Activated naive CD8-positive, alpha-beta T cell treated with anti-CD3 and anti-CD28 coated beads for 36 hours (primary cell): Measurements from ENCODE around the gene ACE2. TPM values are rescaled to one million over a fixed set of nuclear protein-coding genes. Genes with fewer than 3 reads are reported as not detected.

Experiments
- DNase-seq: peaks from one replicate; pipeline ENCODE4 v3.0.0; 2021
- H3K27ac Mint-ChIP-seq: one replicate; pipeline ENCODE4 v1.8.0; 2022; ENCODE audit warnings: mild to moderate bottlenecking, moderate library complexity, mixed read lengths
- H3K27me3 Mint-ChIP-seq: one replicate; pipeline ENCODE4 v1.8.0; 2022; ENCODE audit warnings: mild to moderate bottlenecking, mixed read lengths
- H3K36me3 Mint-ChIP-seq: one replicate; pipeline ENCODE4 v1.8.0; 2021; ENCODE audit warnings: mild to moderate bottlenecking, mixed read lengths
- H3K4me1 Mint-ChIP-seq: one replicate; pipeline ENCODE4 v1.8.0; 2021; ENCODE audit warnings: mixed read lengths
- H3K4me3 Mint-ChIP-seq: one replicate; pipeline ENCODE4 v1.8.0; 2022; ENCODE audit warnings: mild to moderate bottlenecking, moderate library complexity, mixed read lengths
- H3K9me3 Mint-ChIP-seq: one replicate; pipeline ENCODE4 v1.8.0; 2022; ENCODE audit warnings: mixed read lengths
- total RNA-seq, 2 experiments: library from RNA; stranded (reverse); gene quantifications; one replicate each; pipeline ENCODE4 v1.2.3, GENCODE V29; 2021

Gene ACE2
- total RNA-seq, 2 experiments from 2014 or later, result 0.10 TPM; not detected in 1

DNA sequence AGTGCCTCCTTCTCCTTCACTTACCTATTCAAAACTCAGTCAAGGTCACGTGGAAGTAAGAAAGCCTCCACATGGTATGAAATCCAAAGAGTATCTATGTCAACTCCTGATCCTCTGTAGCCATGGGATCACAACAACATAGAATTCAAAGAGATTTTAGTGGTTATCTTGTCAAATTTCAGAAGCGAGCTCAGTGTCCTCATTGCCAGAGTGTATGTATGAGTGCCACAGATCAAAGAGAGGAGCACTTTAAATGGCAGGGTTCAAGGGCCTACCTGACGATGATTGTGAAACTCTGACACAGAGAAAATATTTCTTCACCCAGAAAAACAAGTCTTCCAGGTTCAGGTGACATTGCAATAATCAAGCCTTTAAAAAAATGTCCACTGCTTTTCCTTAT, 1.2 kb upstream of the ACE2 start:
- H3K36me3 Mint-ChIP-seq, result no peaks in the 10 kb centered on the region
- no peak overlapping the region for H3K4me3 Mint-ChIP-seq
- no peaks in the 10 kb centered on the region for H3K27me3 Mint-ChIP-seq
- DNase-seq, result no peak
- H3K9me3 Mint-ChIP-seq, result no peaks in the 10 kb centered on the region
- H3K27ac Mint-ChIP-seq, result no peak overlapping the region
- no peaks in the 10 kb centered on the region for H3K4me1 Mint-ChIP-seq

DNA sequence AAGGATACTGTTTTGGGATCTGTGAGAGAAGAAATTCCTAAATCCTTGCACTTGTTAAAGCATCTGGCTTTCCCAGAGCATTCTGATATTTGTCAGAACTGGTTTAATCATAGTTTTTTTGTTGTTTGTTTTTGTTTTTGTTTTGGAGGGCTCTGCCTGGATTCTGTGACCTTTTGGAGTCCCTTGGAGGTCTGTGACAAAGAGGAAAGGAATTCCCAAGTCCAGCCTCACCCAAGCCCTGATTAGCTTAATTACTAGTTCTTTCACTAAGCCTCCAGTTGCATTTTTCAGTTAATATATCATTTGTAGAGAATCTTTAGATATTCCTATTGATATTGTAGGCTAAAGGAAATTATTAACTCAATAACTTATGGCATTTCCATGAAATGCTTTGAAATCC, 711 bp downstream of the ACE2 start:
- DNase-seq, result no peak
- no peaks in the 10 kb centered on the region for H3K9me3 Mint-ChIP-seq
- no peaks in the 10 kb centered on the region for H3K4me1 Mint-ChIP-seq
- no peaks in the 10 kb centered on the region for H3K36me3 Mint-ChIP-seq
- H3K27ac Mint-ChIP-seq, result no peak overlapping the region
- no peak overlapping the region for H3K4me3 Mint-ChIP-seq
- no peaks in the 10 kb centered on the region for H3K27me3 Mint-ChIP-seq

DNA sequence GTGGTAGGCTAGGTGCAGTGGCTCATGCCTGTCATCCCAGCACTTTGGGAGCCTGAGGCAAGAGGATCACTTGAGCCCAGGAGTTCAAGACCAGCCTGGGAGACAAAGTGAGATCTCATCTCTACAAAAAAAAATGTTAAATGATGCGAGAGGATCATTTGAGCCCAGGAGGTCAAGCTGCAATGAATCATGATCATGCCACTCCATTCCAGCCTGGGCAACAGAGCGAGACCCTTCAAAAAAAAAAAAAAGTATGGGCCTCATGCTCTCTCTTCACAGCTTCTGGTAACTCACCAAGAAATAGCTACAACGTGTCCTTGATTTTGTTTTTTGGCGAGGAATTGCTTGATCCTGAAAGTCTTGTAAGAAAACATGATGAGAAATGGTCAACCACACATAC, 1.3 kb downstream of the ACE2 start:
- no peaks in the 10 kb centered on the region for H3K27me3 Mint-ChIP-seq
- no peaks in the 10 kb centered on the region for H3K9me3 Mint-ChIP-seq
- no peak for DNase-seq
- H3K27ac Mint-ChIP-seq, result no peak overlapping the region
- no peaks in the 10 kb centered on the region for H3K36me3 Mint-ChIP-seq
- H3K4me3 Mint-ChIP-seq, result no peak overlapping the region
- H3K4me1 Mint-ChIP-seq, result no peaks in the 10 kb centered on the region

DNA sequence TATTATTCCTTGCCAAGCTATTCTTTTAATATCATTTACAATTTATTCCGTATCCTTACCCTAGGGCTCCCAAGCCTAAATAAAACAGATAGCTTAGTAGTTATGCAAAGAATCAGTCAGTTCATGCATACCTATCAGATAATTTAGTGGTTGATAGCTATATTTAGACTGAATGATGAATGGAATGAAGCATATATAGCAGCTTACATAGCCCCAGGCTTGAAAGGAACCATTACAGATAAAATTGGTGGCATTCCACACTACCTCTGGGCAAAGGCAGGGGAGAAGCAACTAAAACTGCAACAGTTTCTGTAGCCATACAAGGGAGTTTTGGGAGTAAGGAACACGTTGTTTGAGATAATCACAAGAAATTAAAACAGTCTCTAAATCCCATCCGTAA, 2.7 kb downstream of the ACE2 start:
- H3K27ac Mint-ChIP-seq, result no peak overlapping the region
- no peaks in the 10 kb centered on the region for H3K36me3 Mint-ChIP-seq
- no peaks in the 10 kb centered on the region for H3K4me1 Mint-ChIP-seq
- H3K27me3 Mint-ChIP-seq, result peaks cover 6% of the 10 kb centered on the region
- no peaks in the 10 kb centered on the region for H3K9me3 Mint-ChIP-seq
- no peak for DNase-seq
- H3K4me3 Mint-ChIP-seq, result no peak overlapping the region

DNA sequence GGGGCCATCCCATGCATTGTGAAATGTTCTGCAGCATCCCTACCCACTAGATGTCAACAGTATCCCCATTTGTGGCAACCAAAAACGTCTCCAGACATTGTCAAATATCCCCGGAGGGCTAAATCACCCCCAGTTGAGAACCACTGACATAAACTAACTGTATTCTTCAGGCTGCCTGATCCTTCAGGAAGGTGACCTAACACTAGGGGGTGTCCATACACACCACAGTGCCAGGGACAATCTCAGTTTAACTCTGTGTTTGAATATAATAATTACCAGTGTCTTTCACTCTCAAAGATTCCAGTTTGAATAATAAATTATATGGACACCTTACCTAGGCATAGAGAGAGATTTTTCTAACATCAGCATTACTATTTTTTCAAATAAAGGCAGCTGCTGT, 6.4 kb downstream of the ACE2 start:
- DNase-seq, result no peak
- H3K4me1 Mint-ChIP-seq, result no peaks in the 10 kb centered on the region
- H3K9me3 Mint-ChIP-seq, result no peaks in the 10 kb centered on the region
- H3K27ac Mint-ChIP-seq, result no peak overlapping the region
- no peaks in the 10 kb centered on the region for H3K36me3 Mint-ChIP-seq
- peaks cover 14% of the 10 kb centered on the region for H3K27me3 Mint-ChIP-seq
- no peak overlapping the region for H3K4me3 Mint-ChIP-seq

DNA sequence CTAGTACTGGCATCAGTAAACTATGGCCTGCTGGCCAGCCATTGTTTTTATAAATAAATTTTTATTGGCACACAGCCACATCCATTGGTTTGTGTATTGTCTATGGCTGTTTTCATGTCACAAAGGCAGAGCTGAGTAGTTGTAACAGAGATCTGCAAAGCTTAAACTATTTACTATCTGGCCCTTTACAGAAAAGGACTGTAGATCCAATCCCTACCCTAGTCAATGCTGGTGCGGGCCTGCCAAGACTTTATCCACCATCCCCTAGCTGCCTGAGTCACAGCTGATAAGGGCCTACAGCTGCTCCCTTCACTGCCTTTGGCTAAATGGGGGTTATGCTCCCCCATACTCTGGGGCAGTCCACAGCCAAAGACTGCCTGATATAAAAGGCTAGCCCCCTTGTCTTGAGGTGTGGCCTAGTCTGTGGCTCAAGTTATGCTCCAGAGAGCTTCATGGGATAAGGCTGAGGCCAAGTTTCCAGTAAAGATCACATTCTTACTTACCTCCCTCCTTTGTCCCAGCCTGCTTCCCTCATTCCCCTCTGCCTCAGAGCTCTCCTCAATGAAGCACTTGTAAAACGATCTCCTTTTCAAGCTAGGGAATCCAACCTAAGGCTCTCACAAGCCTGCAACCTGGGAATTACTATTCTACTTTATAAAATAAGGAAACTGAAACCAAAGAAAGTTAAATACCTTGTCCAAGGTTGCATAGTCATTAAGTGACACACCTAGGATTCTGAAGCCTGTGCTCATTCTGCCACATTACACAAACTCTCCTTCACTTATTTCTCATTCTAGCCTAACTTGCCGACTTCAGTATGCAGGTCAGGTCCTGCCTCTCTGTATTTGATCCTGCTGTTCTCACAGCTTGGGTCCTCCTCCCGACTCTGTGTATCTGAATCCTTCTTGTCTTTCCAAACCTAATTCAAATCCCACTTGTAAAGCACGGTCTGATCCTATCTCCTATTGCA, 20.7 kb downstream of the ACE2 start:
- H3K27me3 Mint-ChIP-seq, result peaks cover 4% of the 10 kb centered on the region
- no peak overlapping the region for H3K27ac Mint-ChIP-seq
- H3K36me3 Mint-ChIP-seq, result no peaks in the 10 kb centered on the region
- no peak for DNase-seq
- no peak overlapping the region for H3K4me3 Mint-ChIP-seq
- H3K9me3 Mint-ChIP-seq, result no peaks in the 10 kb centered on the region
- H3K4me1 Mint-ChIP-seq, result no peaks in the 10 kb centered on the region

DNA sequence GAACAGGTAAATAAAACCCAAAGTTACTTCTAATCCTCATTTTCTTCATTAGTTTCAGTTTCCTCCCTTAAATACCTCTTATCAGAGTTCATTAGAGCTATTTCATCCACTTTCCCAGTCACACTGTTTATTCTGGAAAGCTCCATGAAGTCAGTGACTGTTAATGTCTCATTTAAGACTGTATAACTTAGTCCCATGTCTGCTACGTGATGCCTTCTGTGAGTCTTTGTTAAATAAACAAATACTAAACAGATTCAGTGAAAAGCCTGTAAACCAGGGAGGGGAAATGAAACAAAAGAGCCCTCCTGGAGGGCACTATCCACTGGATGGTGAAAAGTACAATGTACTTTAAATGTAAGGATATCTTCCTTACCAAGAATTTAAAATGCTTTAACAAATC, 24.7 kb downstream of the ACE2 start:
- H3K4me1 Mint-ChIP-seq, result no peaks in the 10 kb centered on the region
- H3K4me3 Mint-ChIP-seq, result no peak overlapping the region
- DNase-seq, result no peak
- H3K9me3 Mint-ChIP-seq, result no peaks in the 10 kb centered on the region
- peaks cover 4% of the 10 kb centered on the region for H3K27me3 Mint-ChIP-seq
- no peaks in the 10 kb centered on the region for H3K36me3 Mint-ChIP-seq
- no peak overlapping the region for H3K27ac Mint-ChIP-seq

DNA sequence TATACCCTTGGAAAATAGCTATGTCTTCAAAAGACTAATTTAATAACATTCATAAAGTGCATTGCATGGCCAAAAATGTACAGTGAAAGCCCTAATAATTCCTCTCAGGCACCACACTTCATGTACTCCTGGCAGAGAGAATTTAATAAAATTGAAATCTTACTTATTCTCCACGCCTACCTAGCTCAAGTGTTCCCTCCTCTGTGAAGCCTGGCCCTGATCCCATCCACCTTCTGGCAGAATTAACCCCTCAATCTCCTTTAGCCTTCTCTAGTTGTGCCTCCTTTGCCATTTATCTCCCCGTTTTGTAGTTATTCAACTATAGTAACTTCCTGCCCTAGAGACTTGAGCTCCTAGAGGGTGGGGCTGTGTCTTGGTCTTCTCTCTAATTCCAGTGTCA, 26.7 kb downstream of the ACE2 start:
- peaks cover 7% of the 10 kb centered on the region for H3K27me3 Mint-ChIP-seq
- no peak overlapping the region for H3K27ac Mint-ChIP-seq
- H3K9me3 Mint-ChIP-seq, result no peaks in the 10 kb centered on the region
- H3K4me1 Mint-ChIP-seq, result no peaks in the 10 kb centered on the region
- H3K4me3 Mint-ChIP-seq, result no peak overlapping the region
- no peak for DNase-seq
- H3K36me3 Mint-ChIP-seq, result no peaks in the 10 kb centered on the region

DNA sequence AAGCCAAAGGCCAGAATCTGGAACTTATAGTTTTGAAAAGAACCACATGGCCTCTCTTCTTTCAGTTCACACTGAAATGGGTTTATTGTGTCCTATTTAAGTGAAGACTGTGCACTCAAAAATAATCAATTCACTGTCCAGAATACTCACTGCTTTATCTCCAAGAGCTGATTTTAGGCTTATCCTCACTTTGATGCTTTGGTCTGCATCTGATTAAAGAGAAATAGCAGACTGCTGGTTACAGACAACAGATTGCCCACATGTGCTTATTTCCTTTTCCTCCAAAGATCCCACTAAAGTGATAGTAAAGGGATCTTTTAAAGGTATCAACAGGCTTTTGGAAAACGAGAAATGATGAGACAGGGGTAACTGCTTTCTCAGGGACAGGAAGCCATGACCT, 30.6 kb downstream of the ACE2 start:
- H3K27me3 Mint-ChIP-seq, result peaks cover 7% of the 10 kb centered on the region
- no peak overlapping the region for H3K27ac Mint-ChIP-seq
- no peak for DNase-seq
- no peak overlapping the region for H3K4me3 Mint-ChIP-seq
- H3K4me1 Mint-ChIP-seq, result peaks cover 2% of the 10 kb centered on the region
- no peaks in the 10 kb centered on the region for H3K9me3 Mint-ChIP-seq
- H3K36me3 Mint-ChIP-seq, result no peaks in the 10 kb centered on the region

DNA sequence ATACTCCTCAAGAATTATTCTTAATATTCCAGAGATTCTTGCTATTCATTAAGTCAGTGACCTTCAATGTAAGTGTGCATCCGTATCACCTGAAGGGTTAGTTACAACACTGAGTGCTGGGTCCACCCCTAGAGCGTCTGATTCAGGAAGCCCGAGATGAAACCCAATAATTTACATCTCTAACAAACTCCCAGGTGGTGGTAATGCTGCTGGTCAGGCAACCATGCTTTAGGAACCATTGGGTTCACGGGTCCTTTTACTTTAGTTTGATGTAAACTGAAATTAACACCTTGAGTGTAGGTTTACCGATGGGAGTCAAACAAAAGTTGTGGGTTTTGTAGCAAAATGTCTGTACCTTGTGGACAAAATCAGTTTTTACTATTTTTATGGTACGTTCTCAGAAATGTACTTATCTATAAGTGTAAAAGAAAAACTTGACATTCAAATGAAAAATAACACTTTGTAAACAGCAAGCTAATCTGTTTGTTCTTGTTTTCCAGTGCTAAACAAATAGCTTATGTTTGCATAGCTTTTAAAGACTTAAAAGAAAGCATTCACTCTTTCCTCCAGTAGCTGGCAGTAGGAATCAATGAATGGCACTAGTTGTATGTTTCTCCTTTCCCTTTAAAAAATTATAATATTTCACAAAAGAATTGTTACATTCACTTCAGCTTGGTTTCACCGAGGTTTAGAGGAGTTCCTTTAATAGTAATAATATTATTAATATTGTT, 32.7 kb downstream of the ACE2 start:
- H3K9me3 Mint-ChIP-seq, result no peaks in the 10 kb centered on the region
- peaks cover 7% of the 10 kb centered on the region for H3K27me3 Mint-ChIP-seq
- no peaks in the 10 kb centered on the region for H3K36me3 Mint-ChIP-seq
- no peak for DNase-seq
- H3K4me3 Mint-ChIP-seq, result no peak overlapping the region
- H3K4me1 Mint-ChIP-seq, result peaks cover 2% of the 10 kb centered on the region
- H3K27ac Mint-ChIP-seq, result no peak overlapping the region

DNA sequence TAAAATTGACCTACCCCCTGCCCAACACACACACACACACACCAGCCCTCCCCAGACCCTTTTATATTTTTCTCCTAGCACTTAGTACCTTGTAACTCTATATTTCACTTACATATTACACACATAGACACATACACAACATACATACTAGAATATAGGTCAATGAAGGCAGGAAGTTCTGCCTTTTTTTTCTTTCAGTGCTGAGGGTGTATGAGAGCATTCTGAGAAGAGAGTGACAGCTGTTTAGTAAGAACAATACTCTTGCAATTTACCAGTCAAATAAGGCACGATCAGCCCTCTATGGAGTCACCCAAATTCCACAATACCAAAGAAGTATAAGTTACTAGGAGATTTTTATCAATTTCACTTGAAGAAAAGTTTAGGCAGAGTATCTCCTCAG, 33.5 kb downstream of the ACE2 start:
- no peak for DNase-seq
- Mint-ChIP-seq H3K27ac (no peak overlapping the region), H3K9me3 (no peaks in the 10 kb centered on the region), H3K36me3 (no peaks in the 10 kb centered on the region), H3K4me3 (no peak overlapping the region), H3K27me3 (peaks cover 7% of the 10 kb centered on the region), H3K4me1 (peaks cover 2% of the 10 kb centered on the region)

DNA sequence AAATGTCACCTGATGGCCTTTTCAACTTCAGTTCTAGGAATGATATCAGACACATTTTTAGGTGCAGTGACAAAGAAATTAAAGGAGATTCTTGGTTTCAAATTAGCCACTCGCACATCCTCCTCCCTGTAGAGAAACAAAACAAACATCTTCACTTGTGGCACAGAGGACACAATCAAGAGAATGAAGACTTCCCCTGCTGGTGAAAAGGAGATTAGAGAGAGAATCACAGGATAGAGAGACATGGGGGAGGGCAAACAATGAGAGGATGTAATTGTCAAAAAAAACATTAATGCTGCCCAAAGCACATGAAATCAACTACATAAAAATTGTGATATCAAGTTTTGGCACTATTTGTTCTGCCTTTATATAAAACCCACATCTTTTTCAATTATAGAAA, 34.5 kb downstream of the ACE2 start:
- Mint-ChIP-seq H3K36me3 (no peaks in the 10 kb centered on the region), H3K4me3 (no peak overlapping the region), H3K9me3 (no peaks in the 10 kb centered on the region), H3K27me3 (peaks cover 10% of the 10 kb centered on the region), H3K27ac (no peak overlapping the region), H3K4me1 (peaks cover 2% of the 10 kb centered on the region)
- DNase-seq, result no peak

DNA sequence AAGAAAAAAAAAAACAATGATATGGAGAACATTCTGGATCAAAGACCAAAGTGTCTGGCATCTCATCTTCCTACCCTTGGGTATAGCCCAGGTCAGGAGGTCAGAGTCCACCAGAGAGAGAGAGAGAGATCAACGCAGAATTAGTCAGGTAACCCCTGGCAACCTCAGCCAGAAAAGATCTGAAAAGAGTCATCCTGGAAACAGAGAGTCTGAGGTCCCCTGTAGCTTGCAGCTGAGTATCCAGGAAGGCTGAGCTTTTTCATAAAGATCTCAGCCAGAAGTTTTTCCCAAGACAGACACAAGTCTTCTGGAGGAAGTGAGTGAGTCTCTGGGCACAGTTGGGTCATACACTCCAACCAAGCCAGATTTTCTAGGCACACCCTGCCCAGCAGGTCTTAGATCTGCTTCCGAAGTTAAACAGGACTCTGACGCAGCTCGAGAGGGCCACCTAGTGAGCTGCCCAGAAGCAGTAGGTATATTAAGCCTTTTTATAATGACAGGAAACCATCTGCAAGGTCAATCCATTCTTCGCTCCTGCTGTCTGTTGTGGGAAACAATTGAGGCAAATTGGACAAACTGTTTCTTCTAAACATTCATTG, 35.7 kb downstream of the ACE2 start:
- DNase-seq, result peak; percentile 11
- Mint-ChIP-seq H3K27me3 (peaks cover 8% of the 10 kb centered on the region), H3K4me1 (peaks cover 2% of the 10 kb centered on the region), H3K9me3 (no peaks in the 10 kb centered on the region), H3K4me3 (no peak overlapping the region), H3K36me3 (no peaks in the 10 kb centered on the region), H3K27ac (no peak overlapping the region)

DNA sequence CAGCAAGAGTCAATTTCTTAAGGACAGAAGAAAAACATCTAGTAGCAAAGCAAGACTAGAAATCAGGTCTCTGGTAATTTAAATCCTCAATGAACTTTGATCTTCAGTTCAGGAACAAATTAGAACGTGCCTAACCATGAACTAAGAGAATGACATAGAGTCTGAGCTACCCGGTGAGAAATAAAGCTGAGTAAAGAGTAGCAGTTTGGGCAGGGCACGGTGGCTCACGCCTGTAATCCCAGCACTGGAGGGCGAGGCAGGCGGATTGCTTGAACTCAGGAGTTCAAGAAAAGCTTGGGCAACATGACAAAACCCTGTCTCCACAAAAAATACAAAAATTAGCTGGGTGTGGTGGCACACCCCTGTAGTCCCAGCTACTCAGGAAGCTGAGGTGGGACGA, 37.7 kb downstream of the ACE2 start:
- H3K27ac Mint-ChIP-seq, result no peak overlapping the region
- DNase-seq, result no peak
- H3K36me3 Mint-ChIP-seq, result no peaks in the 10 kb centered on the region
- no peak overlapping the region for H3K4me3 Mint-ChIP-seq
- no peaks in the 10 kb centered on the region for H3K9me3 Mint-ChIP-seq
- H3K27me3 Mint-ChIP-seq, result peaks cover 8% of the 10 kb centered on the region
- H3K4me1 Mint-ChIP-seq, result peaks cover 2% of the 10 kb centered on the region

DNA sequence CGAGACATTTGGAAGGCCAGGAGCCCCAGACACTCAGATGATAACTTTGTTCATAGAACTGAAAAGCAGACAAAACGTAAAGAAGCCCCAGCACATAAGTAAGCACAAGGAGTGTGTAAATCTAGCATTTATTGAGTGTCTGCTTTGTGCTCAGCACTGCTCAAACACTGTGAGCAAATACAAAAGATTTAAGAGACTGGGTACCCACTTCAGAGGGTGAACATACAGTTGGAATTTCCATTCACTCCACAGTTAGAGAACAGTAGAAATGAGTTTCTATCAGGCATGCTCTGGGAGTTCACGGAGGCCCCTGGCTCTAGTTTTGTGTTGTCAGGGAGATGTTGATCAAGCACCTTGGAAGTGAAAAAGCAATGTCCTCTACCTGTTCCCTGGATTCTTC, 39.8 kb downstream of the ACE2 start:
- no peak overlapping the region for H3K27ac Mint-ChIP-seq
- H3K4me1 Mint-ChIP-seq, result no peaks in the 10 kb centered on the region
- H3K27me3 Mint-ChIP-seq, result peaks cover 4% of the 10 kb centered on the region
- H3K9me3 Mint-ChIP-seq, result no peaks in the 10 kb centered on the region
- no peak for DNase-seq
- no peaks in the 10 kb centered on the region for H3K36me3 Mint-ChIP-seq
- H3K4me3 Mint-ChIP-seq, result no peak overlapping the region
